ENCODE measurements around the gene TGFBR3.

Gene TGFBR3

DNA sequence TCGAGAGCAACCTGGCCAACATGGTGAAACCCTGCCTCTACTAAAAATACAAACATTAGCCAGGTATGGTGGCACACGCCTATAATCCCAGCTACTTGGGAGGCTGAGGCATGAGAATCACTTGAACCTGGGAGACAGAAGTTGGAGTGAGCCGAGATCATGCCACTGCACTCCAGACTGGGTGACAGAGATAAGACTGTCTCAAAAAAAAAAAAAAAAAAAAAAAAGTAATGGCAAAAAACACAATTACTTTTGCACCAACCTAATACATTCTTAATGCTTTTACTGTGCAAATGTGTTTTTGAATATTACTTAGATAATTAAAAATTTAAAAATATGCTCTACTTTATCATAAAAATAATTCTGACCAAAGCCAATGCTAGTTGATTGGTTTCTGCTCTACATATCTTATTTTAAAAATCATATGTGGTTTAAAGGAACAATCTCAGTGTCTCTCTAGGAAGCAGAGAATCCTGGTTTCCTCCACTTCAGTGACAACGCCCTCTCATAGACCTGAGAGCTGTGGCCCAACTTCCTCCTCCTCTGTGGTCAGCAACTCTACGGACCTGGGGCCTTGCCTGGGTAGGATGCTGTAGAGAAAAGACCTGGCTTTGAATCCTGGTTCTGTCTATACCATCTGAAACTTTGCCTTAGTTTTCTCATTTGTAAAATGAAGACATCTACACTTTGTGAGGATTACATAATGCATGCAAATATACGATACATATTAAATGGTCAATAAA is 64.7 kb downstream of the TGFBR3 start:
- DNase-seq: no peak

DNA sequence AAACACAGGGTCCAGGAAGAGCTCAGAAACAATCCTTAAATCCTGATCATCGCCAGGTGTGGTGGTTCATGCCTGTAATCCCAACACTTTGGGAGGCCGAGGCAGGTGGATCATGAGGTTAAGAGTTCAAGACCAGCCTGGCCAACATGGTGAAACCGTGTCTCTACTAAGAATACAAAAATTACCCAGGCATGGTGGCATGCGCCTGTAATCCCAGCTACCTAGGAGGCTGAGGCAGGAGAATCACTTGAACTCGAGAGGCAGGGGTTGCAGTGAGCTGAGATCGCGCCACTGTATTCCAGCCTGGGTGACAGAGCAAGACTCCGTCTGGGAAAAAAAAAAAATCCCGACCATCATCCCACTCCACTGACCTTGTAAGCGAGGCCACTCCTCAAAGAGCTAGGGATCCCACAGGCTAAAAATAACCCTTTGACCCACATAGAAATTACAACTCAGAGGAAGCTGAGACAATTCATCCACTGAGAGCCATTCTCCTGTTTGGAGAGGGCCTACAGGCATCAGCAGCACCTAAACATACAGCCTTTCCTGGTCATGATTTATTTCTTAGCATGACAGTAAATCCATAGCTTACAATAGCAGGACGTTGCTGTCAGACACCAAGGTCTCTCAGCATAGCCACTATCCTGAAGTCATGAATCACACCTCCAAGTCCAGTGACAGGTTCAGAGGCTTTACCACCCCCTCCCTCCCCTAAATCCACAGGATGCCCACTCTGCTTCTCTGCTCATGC is 66.7 kb downstream of the TGFBR3 start:
- DNase-seq: no peak

DNA sequence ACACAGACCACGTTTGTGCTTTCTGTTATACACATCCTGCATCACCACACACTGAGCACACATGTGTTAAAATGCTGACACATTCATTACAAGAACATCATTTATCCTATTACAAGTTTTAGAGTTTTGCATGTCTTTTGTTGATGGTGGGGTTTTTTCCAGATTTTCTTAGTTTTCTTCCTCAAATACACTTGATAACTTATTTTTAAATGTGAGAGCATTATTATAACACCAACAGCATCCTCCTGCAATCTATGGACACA is 67.3 kb downstream of the TGFBR3 start:
- no peak for DNase-seq

DNA sequence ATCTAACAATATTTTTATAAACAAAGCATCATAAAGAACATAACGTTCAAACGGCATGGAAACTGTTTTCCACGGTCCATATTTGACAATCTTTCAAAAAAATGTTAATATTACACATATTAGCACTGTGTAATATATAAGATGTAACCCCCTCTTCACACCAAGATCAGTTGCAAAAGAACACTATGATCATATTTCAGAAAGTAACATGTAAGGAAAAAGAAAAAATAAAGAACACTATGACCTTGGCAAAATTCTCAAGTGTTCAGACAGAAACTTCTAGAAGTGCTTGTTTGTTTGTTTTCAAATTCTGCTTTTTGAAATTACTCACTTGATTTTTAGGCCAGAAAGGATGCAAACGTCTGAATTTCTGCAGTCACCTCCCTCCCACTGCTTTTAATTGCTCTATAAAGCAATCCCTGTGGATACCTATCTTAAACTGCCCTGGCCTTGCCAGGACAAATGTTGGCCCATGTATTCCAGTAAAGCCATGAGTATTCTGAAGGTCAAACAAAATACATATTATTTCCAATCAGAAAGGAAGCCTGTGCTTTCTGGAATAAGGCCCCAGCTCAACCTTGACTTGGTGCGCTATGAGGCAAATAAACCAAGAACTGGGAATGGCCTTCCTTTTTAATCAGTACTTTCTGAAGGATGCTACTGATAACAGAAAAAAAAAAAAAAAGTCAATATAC is 68.6 kb downstream of the TGFBR3 start:
- no peak for DNase-seq

DNA sequence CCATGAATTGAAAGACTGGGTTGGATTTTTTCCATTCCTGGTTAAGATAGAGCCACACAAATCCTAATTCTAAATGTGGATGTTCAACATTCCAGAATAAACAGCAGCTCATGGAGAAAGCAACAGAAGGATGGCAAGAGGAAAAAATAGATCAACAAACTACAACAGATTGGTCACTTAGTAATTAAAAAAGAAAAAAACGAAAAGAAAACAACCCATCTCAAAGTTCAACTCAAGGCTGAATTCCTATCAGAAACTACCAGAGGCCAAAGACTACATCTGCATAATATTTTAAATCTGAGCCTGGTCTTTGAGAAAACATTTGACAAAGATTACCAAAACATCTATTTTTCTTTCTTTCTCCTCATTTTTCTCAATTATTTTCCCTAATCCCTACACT is 69.9 kb downstream of the TGFBR3 start:
- DNase-seq: no peak

DNA sequence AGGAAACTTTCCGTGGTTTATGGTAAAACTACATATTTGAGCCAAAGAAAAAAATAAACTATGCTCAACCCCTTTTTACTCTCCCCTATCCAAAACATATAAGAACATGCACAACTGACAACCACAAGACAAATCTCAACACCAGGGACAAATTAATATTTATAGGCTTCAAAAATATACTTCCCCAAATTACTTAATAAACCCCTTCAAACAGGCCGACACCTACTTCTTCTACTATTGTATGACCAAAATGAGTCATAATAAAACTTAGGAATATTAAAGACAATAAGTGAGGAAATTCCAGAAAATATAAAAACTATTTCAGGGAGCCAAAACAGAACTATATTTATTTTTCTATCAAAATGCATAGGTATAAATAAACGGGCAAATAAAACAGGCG is 71.5 kb downstream of the TGFBR3 start:
- DNase-seq: no peak

DNA sequence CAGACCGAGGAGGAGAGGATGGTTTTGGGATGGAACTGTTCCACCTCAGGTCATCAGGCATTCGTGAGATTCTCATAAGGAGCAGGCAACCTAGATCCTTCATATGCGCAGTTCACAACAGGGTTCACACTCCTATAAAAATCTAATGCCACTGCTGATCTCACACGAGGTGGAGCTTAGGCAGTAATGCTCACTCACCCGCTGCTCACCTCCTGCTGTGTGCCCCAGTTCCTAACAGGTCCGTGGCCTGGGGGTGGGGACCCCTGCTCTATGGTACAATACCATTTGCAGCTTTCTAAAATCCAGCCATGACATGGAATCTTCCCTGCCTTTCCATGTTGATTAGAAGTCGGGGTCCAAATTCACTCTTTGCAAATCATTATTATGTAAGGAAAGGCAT is 72.1 kb downstream of the TGFBR3 start:
- DNase-seq: no peak

DNA sequence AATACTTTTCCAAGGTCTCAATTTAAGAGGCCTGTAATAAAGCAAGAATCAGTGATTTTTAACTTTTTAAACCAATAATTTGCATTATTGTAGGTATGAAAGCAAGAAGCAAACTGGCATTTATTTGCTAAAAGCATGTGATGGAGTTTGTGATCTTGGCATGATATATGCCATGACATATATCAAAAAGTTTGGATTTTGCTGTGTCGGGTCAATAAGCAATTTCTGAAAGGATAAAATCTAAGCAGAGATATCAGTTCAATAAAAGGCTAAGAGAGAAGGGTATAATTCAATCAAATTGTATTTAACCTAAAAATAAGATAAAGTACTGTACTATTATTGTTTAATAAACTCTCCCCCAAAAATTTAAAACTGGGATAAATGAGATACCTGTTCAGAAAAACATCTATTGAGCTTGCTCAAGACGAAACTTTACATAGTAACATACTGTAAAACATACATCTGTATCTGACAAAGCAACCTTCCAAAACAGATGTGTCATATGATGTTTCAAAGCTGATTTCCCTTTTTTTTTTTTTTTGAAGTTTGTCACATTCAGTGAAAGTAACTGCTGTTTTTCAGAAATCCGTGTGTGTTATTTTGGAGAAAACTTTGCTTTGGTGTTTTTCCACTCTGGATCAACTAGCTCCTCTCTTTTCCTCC is 74.5 kb downstream of the TGFBR3 start:
- DNase-seq: no peak

DNA sequence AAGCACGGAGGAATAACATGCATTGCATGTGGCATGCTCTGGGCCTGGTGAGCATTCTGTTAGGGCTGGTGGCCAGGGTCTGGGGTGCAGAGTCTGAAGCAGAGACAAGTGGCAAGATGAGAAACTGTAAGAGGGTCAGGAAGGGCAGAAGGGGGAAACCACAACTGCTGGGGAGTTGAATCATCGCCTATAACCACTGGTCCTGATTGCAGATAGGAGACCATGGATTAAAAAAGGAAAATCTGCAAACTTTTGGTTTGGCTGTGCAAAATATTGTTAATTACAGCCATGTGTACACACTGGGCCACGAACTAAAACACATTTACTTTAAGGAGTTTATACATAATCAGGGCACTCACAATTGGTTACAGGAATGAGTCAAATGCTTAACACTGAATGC is 76.6 kb downstream of the TGFBR3 start:
- DNase-seq: no peak

DNA sequence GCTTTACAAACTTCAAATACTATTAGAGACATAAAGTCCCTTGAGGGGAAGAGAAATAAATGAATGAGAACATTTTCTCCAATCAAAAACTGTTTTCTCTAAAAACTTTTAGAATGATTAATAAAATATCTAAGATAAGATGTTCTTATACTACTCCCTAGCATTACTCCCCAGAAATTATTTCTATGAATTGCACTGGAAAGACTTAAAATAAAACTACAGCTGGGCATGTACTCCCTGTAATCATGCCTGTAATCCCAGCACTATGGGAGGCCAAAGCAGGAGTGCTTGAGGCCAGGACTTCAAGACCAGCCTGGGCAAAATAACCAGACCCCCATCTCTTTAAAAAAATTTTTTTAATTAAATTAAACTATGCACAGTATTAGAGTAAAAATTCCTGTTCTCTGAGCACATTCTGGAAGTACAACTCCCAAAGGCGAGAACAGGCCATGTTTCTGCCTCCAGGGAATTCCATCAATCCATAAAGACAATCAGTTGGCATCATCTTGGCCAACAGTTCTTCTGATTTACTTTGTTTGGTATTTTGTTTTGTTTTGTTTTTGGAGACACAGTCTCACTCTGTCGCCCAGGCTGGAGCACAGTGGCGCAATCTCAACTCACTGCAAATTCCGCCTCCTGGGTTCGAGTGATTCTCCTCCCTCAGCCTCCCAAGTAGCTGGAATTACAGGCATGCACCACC is 77.9 kb downstream of the TGFBR3 start:
- no peak for DNase-seq

DNA sequence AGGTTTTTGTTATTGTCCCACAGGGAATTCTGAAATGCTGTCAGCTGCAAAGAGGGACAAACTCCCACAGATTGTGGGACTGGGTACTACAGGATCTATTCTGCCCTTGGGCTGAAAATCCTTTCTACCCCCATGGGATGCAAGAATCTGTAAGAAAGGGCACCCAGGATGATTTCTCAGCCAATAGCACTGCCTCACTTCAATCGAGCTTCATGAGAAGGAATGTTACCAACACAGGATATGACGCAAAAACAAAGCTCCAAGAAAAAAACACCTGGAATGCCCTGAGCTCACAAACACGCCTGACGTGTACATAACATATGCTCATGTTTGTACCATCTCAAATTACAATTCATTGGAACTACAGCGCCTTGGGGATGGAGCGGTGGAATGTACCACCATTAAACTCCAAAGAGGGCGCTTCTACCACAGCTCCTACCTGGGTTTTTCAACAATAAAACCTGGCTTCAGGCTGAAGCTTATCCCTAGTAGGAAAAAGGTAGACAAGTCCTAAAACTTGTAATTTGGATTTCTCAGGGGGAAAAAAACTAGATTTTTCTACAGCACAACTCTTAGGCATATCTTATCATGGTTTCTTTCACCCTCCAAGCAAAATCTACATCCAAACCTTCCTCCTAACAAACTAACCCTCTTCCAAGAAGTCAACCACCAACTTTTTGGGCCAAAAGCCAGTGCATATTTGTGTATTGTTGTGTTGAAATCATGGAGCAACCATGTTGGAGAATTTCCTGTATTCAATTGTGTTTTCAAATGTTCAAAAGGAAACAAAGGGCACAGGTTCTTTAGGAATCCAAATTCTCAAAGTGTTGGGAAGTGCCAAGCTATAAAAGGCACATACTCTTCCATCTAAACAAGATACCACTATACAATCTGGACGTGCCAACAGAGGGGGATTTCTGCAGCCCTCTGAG is 78.9 kb downstream of the TGFBR3 start:
- DNase-seq: no peak

DNA sequence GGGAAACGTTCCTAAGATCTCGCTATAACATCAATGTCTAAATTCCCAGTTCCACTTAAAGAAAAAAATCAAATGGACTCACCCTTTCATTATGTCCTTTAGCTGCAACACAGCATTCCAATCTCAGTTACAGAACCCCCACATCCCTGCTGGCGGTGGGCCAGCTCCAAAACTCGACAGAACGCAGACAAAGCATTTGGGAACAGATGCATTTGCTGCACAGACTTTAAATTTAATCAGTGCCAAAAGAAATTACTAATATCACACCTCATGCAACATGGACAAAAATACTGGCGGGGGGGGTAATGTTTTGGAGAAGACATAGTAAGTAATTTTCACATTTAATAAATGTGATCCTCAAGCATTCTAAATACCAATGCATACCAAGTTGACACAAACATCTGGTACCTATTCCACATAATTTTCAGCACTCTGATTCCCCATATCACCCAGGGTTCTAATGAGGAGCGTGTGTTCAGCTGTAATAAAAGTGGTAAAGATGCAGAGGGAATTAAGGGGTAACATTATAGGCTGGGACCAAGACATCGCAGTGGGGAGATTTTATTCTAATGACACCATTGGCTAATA is 79.7 kb downstream of the TGFBR3 start:
- DNase-seq: no peak

DNA sequence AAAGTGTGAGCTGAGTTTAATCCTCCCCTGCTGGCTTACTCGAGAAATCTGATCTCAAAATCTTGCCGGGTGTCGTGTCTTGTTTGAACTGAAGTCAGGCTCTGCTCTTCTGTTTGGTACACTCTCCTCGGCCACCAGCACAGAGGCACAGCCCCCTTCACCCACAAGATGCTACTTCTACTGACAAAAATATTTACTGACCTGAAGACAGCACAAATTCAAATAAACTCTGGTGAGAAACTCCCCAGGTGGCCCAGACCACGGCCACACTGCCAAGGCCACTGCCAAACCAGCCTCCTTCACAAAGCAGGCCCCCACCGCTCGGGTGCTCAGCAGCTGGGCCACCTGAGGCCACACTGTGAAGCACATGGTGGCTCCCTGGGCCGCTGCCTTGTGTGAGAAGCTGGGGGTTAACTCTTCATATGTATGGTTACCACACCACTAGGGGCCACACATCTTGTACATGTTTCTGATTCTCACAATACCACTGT is 80.6 kb downstream of the TGFBR3 start:
- no peak for DNase-seq

DNA sequence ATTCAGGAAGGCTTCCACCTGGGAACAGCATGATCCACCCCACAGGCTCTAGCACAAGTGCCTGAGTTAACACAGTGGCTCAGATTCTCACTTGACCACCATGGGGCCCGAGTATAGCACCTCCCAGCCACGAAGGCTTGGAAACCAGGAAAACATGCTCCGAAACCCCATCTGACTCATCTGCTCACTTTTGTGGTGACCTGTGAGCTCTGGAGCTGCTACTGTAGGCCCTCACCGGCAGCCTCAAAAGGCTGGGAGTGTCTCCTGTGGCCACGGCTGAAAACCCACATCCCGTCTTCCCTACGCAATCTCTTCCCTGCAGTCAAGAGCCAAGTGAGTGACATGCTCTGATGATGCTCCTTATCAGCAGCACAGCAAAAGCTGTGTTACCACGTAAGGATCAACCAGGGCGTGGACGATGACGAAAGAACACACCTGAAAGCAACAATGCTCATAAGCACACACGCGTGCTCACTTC is 81.4 kb downstream of the TGFBR3 start:
- no peak for DNase-seq

DNA sequence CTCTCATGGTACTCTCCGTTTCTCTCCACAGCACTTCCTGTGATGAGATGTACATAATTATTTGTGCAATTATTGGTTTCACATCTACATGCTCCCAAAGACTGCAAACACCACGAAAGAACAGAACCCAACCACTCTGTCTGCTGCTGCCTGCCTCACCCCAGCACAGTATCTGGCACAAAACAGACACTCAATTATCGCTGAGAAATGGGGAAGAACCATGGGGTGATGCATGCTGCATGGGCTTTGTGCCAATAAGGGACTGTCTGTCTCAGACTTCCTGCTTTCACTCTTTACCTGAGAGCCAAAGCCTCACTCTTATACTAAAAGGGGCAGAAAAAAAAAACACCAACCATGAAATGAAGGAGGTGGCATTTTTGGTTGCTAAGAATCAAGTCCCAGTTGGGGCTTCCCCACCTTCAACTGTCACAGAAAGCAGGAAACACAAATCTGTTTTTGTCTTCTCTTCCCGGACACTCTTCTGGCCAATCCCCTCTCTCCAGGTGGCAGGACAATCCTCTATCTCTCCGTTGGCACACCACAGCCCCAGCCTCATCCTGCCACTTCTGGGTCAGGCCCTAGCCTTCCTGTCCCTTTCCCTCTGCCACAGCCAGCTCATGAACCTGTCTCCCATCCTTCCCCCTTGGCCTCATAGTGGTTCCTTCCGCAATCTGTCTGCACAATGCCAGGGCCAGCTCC is 82.0 kb downstream of the TGFBR3 start:
- no peak for DNase-seq

DNA sequence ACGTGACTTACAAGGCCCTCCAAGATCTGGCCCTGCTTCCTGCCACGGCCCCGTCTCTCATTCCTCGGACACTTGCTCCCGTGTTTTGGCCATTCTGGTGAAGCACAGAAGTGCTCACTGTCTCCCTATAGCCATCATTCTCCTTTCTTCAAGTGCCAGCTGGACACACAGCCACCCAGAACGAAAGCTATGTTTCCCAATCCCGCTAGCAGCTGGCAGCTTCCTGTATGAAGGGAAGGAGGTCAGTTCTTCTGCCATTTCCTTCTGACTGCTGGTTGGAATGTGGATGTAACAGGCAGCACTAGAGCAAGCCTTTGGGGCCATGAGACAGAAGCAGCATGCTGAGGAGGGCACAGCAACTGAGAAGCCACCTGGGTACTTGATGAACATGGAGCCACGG is 82.8 kb downstream of the TGFBR3 start:
- no peak for DNase-seq

DNA sequence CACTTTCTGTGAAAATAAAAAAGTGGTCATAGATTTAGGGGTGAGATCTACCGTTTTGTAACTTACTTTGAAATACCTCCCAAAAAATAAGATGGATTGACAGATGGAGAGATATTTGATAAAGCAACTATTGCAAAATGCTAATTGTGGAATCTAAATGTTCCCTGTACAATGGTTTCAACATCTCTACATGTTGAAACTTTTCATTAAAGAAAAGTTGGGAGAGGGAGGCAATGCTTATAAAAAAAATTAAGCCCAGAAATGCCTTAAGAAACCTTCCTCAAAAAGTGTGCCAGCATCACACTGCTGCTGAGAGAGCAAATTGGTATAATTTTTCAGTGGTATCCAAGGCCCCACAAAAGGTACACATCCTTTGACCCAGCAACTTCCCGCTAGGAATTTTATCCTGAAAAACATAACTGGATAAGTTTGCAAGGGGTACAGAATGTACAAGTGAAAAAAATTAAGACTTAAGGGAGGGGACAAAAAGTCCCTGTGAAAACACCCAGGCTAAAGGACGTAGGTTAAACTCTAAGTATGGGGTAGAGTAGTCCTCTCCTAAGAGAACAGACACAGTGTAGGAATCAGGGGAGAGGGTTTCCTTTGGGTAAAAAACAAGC is 84.3 kb downstream of the TGFBR3 start:
- no peak for DNase-seq

DNA sequence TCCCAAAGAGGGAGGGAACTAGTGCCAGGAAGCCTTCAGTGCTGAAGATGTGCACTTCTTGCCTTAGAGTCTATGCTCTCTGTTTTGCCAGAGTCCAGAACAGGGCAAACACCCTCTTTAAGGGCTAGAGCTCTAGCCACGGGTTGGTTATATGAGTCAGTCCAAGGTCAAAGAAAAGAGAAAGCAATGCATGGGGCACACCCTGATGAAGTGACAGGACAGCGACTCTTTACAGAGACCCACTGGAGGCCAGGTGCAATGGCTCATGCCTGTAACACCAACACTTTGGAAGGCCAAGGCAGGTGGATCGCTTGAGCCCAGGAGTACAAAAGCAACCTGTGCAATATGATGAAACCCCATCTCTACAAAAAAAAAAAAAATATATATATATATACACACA is 86.1 kb downstream of the TGFBR3 start:
- DNase-seq: no peak

DNA sequence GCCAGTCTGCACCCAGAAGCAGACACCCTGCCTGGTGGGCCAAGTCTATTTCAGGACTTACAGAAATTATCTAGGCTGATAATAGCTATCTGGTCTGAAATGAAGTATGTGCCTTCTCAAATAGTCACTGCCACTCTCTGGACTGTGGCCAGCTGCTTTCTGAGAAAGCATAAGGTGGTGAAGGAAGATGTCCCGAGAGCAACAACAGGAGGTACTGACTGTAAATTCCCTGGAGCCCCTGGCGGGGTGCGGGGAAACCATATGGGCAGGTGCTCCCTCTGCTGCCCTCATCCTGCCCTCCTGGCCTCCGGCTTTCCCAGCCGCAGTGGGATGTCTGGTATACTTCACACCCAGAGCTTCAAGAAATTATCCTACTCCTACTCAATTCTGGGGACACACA is 86.8 kb downstream of the TGFBR3 start:
- no peak for DNase-seq

DNA sequence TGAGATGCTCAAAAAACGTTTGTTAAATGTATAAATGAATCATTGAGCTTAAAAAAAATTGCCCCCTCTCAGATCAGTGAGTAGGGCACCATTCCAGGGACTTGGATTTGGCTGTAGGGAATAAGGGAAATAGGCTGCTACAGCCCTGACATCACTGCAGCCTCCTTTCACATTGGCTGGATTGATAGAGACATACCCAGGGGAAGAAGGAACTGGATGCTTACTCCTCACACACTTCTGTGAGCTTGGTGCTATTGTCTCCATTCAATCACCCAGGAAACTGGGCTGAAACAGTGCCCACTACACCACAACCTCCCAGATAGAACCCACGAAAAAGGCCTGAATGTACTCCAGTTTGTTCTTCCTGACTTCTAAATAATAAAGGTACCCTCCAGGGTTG is 87.2 kb downstream of the TGFBR3 start:
- DNase-seq: no peak

All from NCI-H1092 treated with DMSO at 0.1 percent for 48 hours (cell line).